Stimulated activated CD4-positive, alpha-beta T cell treated with anti-CD3 and anti-CD28 coated beads, Interleukin-12 subunit alpha, Interleukin-12 subunit beta, amount 100 ng/mL, for 48 hours (primary cell): ENCODE results near the gene FBXO2.

Experiments used
- DNase-seq, 3 donors: peaks; one replicate each; pipeline ENCODE4 v3.0.0-alpha.2; 2020; ENCODE audit warnings: low read depth in 2 of 3, low spot score in 1 of 3

The FBXO2 gene

DNA sequence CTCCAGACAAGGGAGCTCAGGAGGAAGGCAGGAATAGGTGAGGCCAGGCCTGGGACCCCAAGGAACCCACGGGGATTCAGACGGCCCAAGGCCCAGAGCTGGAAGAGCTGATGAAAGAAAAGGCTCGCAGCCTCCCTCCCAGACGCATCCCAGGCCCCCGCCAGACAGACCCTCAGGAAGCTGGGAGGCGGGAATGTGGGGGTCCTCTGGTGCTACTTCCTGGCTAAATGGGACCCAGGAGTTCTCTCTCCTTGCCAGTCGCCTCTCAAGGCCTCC is 430 bp downstream of the FBXO2 start:
- no peak for DNase-seq

DNA sequence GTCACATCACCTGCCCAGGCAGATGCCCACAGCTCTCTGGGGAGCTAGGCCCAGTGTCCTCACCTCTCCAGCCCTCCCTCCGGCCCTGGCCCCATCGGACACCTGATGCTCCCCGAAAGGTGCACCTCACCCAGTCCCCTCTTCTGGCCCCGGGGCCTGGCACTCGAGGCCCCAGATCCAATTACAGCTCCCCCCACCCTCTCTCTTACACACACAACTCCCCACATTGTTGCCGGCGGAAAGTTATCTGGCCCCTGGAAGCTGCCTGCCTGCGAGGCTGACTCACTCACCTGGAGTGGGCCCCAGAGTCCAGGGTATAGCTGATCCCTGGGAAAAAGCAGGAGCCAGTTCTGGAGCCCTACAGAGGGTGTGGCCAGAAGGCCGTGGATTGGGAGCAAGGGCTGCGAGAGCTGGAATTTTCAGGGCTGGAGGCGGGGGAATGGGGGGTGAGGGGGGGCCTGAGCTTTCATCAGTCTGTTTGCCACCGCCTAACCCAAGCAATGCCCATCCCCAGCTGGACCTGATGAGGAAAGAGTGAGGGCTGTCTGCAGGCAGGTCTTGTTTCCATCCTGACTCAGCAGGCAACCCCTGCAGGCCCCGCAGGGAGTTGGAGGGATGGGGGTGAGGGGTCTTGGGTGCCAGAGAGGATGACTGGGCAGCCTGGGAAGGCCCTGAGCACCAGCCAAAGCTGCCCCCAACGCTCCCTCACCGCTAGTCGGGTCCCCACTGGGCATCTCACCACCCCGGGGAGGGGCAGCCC is 948 bp downstream of the FBXO2 start:
- no peak for DNase-seq

DNA sequence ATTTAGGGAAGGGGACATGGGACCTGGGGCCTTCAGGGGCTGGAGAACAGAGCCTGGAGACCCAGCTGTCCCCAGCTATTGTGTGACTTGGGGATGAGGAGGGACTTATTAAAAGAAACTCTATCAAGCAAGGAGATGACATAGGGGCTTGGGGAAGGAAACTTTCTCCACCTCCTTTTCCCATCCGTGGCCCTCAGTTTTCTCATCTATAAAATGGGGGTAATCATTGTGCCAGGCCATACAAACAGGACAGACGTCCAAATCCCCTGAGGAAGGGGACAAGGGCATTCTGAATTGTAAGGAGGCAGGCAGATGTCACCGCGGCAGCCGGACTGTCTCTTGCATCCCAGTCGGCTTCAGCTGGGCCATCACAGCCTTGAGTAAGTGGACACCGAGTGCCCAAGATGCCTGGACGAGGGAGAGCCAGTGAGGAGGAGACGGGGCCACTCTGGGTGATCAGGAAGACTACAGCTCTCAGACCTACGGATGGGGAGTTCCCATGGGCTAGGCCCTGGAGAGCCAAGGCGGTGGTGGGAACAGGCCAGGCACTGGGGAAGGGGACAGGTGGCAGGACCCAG is 1.9 kb downstream of the FBXO2 start:
- DNase-seq: no peak

DNA sequence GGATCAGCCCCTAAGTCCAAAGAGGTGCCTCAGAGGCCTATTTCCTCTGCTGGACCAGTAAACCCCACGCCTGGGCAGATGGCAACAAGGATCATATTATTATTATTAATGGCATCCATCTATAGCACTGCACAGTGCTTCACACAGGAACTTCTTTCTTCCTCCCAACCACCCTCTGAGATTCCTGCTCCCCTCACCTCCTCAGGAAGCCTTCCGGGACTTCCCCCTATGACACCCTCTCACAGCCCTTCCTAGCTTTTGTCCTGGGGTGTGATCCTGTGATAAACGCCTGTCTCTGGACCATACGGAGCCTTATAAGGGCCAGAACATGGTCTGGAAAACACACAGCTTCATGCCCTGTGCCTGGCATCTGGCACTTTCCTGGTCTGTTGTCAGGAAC is 3.2 kb downstream of the FBXO2 start:
- no peak for DNase-seq

DNA sequence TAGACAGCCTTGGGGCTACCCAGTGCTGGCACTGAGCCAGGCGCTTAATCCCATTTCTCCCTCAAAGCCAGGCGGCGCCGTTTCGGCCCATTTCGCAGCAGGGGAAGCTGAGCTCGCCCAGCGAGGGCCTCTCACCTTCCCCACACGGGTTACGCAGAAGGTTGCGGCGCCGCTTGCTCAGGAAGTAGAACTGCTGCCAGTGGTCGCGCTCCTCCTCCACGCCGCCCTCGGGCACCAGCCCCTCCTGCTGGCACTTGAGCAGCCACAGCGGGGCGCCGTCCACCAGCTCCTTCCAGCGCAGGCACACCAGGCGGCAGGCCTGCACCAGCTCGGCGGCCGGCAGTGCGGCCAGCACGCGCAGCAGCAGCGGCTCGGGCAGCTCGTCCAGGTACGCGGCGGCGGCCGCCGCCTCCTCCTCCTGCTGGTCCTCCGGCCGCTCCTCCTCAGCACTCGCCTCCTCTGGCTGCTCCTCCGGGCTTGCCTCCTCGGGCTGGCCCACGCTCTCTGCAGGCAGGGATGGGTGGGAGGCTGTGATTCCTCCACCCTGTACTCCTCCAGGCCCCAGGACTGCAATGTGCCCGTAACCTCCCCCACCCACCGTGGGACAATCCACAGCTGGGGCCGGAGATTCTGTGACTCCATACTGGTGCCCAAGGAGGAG is 3.8 kb downstream of the FBXO2 start:
- DNase-seq: peak; percentile 65 to 76 (median 71)

DNA sequence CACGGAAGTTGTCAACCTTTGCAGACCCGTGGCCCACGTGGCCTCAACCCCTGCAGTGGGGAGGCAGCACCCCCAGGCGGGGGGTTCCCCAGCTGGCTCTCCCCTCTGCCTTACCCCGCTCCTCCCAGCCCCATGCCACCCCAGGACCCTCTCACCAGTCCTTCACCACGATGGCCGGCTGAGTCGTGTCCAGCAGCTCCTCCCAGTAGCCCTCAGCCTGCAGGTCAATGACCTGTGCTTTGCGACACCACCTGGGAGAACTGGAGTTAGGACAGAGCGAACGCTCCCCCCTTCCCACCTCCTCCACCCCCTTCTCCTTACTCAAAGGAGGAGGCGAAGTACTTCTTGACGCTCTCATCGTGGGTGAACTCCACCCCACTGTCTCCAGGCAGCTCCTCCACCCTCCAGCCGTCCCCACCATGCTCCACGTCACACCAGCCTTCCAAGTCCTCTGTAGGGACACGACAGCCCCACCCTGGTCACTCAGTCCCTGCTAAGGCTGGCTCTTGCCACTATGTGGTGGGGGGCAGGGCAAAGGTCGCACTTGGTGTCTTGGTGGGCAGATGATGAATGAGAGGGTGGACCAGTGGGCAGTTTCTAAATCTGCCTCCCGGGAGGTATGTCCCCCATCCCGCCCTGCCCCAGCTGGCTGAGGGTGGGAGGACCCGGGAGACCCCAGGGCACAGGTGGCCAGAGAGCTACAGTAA is 4.5 kb downstream of the FBXO2 start:
- DNase-seq: no peak

DNA sequence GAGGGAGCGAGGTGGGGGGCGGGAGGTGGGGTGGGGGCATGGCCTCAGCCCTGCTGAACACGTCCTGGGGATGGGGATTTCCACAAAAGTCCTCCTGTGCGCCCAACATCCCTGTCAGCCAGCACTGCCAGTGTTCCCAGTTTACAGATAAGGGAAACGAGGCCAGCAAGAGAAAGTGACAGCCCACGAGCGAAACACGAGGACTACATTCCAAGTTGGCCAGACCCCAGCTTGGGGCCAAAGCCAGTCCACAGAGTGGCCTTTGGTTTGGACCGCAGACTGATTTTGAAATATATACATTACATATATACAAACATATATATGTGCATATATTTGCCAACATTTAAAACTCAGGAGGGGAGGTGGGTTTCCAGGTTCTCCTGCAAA is 5.0 kb downstream of the FBXO2 start:
- no peak for DNase-seq

DNA sequence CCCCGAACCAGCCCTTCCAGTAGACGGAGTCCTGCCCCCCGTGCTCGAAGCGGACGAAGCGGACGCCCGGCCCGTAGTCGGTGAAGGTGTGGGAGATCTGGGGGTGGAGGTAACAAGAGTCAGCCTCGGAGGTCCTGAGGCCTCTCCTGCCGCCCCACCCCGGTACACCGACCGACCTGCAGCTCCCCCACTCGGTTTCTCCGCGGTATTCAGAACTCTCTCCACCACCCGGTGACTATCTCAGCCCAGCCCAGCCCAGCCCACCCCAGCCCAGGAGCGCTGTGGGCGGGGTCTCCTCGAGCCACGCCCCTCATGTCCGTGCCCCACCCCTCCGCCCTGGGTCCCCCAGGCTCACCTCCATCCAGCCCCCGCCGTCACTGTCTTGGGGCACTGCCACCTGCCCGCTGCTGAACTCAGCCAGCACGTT is 5.5 kb downstream of the FBXO2 start:
- peak; percentile 15 to 19 (median 15) for DNase-seq

DNA sequence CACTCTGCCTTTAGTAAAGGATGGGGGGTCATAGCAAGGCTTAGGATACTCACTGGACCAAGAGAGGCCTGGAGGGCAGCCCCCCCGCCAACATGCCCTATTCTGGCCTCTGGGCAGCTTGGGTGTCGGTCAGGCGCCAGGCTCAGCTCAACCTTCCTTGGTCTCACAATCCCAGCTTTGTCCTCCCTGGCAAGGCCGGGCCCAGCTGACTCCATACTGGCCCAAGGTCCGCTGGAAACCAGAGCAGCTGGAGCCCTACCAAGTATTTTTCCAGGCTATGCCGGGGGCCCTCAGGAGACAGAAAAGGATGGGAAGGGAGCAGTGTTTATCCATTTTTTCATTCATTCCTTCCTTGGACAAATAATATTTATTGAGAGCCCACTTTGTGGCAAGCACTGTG is 6.2 kb downstream of the FBXO2 start:
- no peak for DNase-seq

DNA sequence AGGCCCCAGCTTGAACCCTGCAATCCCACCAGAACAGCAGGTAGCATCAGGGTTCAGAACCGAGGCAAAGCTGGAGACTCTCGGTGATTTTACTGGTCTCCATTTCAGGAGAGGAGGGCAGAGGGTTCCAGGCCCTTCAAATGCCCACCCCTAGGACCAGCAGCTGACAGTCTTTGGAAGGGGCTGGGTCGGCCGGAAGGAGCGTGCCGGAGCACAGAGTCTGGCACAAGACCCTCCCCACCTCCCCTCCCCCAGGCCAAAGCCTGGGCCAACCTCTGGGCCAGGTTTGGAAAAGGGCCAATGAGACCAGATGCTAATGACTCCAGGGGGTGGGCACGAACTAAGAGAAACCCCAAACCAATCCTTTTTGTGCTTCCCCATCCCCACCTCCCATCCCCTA is 6.9 kb downstream of the FBXO2 start:
- no peak for DNase-seq

DNA sequence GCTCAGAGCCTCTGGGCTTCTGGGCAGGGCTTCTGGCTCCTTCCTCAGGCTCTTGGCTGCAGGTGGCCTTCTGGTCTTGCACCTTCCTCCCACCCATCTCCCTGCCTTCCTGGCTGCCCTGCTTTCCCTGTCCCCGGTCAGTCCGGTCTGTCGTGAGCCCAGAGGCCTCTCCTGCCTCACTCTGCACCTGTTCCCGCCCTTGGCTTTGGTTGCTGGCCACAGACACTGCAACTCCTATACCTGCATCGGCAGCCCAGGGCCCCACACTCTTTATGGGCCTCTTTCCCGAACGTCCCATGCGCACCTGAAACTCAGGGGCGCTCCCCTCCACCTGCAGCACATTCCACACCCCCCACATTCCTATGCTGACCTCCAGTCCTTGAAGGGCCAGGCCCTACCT is 7.9 kb downstream of the FBXO2 start:
- DNase-seq: no peak

DNA sequence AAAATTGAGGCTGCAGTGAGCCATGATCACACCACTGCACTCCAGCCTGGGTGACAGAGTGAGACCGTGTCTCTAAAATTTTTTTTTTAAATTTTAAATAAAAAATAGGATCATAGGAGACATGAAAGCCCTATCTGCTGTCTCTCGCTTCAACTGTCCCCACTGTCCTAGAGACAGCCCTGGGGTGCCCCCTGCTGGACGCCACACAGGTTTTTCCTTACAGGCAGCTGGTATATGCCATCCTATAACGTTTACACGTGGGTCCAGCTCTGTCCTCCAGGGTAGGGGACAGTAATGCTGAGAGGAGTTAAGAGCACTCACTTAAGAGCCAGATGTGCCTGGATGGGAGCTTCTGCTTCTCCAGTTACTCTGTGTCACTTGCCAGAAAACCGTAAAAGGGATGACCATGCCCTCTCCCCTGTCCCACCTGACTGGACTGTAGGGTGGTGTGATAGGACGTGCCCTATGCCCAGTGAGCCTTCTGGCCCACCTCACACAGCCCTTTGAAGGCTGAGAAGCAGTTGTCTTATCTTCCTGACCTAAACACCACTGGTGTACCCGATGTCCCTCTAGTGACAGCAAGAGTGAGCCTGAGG is 8.5 kb downstream of the FBXO2 start:
- peak; percentile 69 to 82 (median 78) for DNase-seq

DNA sequence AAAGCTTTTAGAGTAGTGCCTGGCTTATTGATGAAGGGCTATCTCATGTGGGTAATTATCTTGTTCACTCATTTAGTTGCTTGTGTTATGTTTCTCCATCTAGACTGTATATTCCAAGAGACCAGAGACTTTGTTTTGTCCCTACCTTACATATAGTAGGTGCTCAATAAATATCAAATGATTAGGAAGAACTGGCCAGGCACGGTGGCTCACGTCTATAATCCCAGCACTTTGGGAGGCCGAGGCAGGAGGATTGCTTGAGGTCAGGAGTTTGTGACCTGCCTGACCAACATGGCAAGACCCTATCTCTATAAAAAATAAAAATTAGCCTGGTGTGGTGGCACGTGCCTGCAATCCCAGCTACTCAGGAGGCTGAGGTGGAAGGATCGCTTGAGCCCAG is 9.0 kb downstream of the FBXO2 start:
- no peak for DNase-seq

DNA sequence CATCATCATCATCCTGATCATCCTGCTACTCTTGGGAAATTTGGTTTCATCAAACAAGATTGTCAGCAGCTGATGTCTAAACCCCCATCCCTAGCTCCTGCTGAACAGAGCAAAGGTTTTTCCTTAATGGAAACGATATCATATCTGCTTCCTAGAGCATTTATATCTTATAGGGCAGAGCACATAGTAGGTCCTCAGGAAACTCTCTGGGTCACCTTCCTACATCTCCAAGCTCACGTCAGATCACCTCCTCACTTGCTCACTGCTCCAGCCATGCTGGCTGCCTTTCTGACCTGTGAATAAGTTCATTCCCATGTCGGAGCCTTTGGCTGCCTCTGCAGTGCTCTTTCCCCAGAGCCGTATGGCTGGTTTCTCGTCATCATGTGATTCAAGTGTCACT is 10.4 kb downstream of the FBXO2 start:
- DNase-seq: no peak

DNA sequence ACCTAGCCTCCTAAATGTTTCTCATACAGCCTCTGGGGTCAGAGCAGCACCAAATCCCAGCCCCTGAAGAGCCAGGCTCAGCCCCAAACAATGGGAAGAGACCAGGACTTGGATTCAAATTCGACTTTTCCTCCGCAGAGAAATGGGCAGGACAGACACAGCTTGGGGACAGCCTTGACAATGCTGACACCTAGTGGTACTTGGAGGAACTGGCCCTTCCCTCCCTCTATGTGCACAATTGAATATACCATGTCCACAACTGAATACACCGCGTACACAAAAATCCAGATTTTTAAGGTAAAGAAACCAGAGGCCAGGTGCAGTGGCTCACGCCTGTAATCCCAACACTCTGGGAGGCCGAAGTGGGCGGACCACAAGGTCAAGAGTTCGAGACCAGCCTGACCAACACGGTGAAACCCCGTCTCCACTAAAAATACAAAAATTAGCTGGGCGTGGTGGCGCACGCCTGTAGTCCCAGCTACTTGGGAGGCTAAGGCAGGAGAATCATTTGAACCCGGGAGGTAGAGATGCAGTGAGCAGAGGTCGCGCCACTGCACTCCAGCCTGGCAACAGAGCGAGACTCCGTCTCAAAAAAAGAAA is 11.7 kb downstream of the FBXO2 start:
- peak; percentile 55 to 78 (median 57) for DNase-seq

DNA sequence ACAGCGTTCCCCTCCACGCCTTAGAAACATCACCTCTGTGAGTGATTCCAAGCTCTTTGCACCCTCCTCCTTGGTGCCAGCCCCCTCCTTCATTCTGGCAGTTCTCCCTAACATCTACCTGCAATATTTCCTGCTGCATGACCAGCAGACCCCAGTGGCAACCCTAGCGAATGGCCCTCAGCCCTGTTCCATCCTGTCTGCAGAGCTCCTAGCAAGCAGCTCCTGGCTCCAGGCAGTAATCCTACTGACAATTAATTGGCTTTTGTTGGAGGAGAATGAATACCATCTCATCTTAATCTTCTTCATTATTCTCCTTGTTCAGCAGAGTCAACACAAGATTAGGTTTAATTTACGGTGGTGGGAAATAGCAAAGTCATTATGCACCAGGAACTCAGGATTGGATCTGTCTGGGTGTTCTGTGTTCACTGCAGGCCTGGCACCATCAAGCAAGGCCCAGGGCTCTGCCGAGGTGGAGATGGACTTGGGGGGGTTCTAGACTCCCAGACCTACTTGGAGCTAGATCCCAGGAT is 12.4 kb downstream of the FBXO2 start:
- no peak for DNase-seq

DNA sequence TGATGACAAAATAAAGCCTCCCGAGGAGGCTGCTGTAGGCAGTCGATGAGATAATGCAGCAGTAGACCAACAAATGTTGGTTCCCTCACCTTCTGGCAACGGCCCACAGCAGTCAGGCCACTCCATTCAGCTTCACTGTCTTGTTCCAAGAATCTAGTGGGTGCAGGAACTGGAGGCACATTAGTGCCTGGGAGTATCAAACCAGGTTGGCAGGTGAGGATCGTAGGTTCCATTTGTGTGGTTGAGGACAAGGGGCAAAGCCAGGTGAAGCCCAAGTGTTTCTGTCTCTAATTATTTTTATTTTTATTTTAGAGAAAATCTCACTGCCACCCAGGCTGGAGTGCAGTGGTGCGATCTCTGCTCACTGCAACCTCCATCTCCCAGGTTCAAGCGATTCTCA is 13.3 kb downstream of the FBXO2 start:
- DNase-seq: no peak

DNA sequence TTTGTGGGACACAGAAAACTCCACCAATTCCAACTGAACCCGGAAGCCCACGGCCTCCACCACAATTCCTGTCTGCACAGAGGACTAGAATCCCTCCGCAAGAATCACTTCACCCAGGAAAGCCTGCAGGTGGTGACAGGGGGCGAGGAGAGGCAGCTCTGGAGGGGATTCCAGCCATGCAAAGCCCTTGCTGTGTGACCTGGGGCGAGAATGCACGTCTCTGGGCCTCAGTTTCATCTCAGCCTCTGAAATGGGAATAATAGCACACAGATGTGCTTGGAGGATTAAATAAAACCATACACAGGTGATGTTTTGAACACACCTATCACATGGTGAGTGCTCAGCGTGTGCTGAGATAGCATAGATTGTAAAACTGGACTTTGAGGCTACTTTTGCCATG is 14.1 kb downstream of the FBXO2 start:
- no peak for DNase-seq

DNA sequence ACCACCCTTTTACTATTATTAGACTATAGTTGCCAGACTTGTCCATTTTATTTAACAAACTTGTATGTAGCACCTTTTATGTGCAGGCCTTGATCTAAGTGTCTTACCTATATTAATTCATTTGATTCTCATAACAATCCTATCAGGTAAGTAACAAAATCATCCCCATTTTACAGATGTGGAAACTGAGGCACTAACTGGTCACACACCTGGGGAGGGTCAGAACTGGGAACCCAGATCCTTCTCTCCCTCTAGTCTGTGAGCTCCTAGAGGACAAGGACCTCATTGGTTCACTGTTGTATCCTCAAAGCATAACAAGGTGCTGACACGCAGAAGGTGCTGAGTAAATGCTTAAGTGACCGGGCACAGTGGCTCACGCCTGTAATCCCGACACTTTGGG is 14.9 kb downstream of the FBXO2 start:
- DNase-seq: no peak

DNA sequence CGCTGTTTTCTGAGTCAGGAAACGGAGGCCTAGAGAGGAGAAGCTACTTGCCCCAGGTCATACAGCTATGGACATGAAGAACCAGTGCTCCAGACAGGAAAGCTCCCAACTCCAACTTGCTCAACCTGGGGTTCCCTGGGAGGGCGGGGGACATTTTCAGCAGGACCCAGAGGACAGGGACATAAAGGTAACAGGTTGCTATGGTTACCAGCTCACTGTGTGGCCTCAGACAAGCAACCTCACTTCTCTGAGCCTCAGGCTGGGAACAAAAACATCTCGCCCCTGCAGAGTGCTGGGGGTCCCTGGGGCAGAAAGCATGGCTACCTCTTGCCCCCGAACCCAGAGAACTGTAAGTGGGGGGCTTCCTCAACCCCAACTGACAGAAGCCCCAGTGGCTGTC is 16.1 kb downstream of the FBXO2 start:
- no peak for DNase-seq
